NCI-H2029 (cell line): Measurements from ENCODE around the gene TIGAR.
A peak's percentile ranks its signal among the peaks of the same experiment; 100 is the strongest.

Experiments
- DNase-seq: peaks from one replicate; lab custom pipeline; 2025; lab: John Stamatoyannopoulos, UW

TIGAR gene

GRCh38 chr12:4320853-4321701 lies at the start of gene TIGAR:
Gene TIGAR (plus strand): TSS chr12:4321213. CDS start chr12:4321272, 59 bp downstream.
- DNase-seq: peak; percentile 89

- no peak for DNase-seq
Measured at GRCh38 chr12:4271717-4272423, 49.1 kb upstream of the TIGAR start.

GRCh38 chr12:4272424-4273272 lies 48.4 kb upstream of the TIGAR start:
- no peak for DNase-seq

- no peak for DNase-seq
Measured at GRCh38 chr12:4273273-4273651, 47.8 kb upstream of the TIGAR start.

- DNase-seq: no peak
Measured at GRCh38 chr12:4273652-4274395, 47.2 kb upstream of the TIGAR start, which contains the start of gene CCND2. Gene CCND2 (plus strand): TSS chr12:4273762. CDS start chr12:4274041, 279 bp downstream.

- no peak for DNase-seq
Measured at GRCh38 chr12:4274396-4275015, 46.5 kb upstream of the TIGAR start.

GRCh38 chr12:4275016-4275869 lies 45.8 kb upstream of the TIGAR start:
- no peak for DNase-seq

GRCh38 chr12:4275870-4276301 lies 45.1 kb upstream of the TIGAR start:
- no peak for DNase-seq

- peak; percentile 85 for DNase-seq
Measured at GRCh38 chr12:4276524-4277204, 44.3 kb upstream of the TIGAR start.

GRCh38 chr12:4277205-4277543 lies 43.8 kb upstream of the TIGAR start:
- no peak for DNase-seq

- DNase-seq: no peak
Measured at GRCh38 chr12:4277857-4278256, 43.2 kb upstream of the TIGAR start.

- DNase-seq: no peak
Measured at GRCh38 chr12:4278329-4279197, 42.5 kb upstream of the TIGAR start.

- no peak for DNase-seq
Measured at GRCh38 chr12:4279198-4279690, 41.8 kb upstream of the TIGAR start.

- DNase-seq: no peak
Measured at GRCh38 chr12:4280351-4281163, 40.5 kb upstream of the TIGAR start.

GRCh38 chr12:4281173-4281654 lies 39.8 kb upstream of the TIGAR start:
- DNase-seq: no peak

GRCh38 chr12:4282103-4282891 lies 38.7 kb upstream of the TIGAR start:
- no peak for DNase-seq
